Right lobe of liver (tissue), 4 donors: Measurements from ENCODE around the gene SUMO1.

Source experiments
- POLR2A ChIP-seq: fragments of 450-650 bp; IDR thresholded peaks from one replicate; pipeline ENCODE4 v1.6.1; 2017; ENCODE audit warnings: antibody characterized with exemption, mild to moderate bottlenecking
- TF ChIP-seq, protein P1 (sequence below), 4 donors: fragments of 200-600 bp in 3 of 4; fragments of 450-650 bp in 1 of 4; IDR thresholded peaks; one replicate each; pipeline versions ENCODE4 v1.5.1 to v1.8.0; 2016 to 2022; ENCODE audit warnings: antibody characterized with exemption in 4 of 4, mild to moderate bottlenecking in 2 of 4
- donor health status: DM: no; HTN: no; CAD: no.
- donor health status: DM: no; HTN: no; CAD: no.
- donor health status: DM: no; HTN: yes; CAD: no.

DNA sequence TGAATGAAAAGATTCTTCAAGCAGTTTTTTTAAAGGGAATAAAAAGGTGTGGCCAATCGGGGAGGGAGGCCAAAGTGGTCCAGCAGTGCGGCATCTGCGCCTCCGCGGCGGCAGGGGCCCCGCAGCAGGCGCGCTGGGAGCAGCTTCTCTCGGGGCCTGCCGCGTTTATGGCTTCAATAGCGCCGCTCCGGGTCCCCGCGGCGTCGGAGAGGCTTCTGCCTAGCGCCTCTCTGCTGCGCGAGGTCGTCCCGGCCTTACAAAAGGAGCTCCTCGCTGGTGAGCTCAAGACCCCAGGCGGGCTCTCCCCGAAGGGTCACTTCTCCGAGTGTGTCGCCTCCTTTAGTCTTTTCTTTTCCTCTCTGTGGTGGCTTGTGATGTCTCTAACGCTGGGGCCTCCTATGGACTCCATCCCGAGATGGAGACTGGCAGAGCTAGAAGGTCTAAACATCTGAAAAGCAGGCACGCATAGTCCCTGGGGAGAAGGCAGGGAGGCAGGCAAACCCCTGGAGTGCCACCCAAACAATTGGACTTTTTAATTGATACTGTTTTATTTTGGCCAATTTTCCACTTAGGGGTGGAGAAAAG, 67.1 kb downstream of the SUMO1 start:
- TF ChIP-seq, protein P1, sequence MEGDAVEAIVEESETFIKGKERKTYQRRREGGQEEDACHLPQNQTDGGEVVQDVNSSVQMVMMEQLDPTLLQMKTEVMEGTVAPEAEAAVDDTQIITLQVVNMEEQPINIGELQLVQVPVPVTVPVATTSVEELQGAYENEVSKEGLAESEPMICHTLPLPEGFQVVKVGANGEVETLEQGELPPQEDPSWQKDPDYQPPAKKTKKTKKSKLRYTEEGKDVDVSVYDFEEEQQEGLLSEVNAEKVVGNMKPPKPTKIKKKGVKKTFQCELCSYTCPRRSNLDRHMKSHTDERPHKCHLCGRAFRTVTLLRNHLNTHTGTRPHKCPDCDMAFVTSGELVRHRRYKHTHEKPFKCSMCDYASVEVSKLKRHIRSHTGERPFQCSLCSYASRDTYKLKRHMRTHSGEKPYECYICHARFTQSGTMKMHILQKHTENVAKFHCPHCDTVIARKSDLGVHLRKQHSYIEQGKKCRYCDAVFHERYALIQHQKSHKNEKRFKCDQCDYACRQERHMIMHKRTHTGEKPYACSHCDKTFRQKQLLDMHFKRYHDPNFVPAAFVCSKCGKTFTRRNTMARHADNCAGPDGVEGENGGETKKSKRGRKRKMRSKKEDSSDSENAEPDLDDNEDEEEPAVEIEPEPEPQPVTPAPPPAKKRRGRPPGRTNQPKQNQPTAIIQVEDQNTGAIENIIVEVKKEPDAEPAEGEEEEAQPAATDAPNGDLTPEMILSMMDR (IDR thresholded peaks at IDR 0.05) = no peak
- no peak for TF ChIP-seq POLR2A
